Motor neuron (in vitro differentiated cells): ENCODE measurements around the gene CD2BP2. TPM values are rescaled to one million over a fixed set of nuclear protein-coding genes. Genes with fewer than 3 reads are reported as not detected.

Source experiments
- ATAC-seq, 8 experiments: fragments of 200-7000 bp; cut with Tn5 transposase; replicated peaks in 6 of 8; 2 replicates each; pipeline ENCODE4 v1.8.0; 2021; ENCODE audit warnings: mild to moderate bottlenecking in 8 of 8, moderate library complexity in 8 of 8
- H3K27ac ChIP-seq, 2 donors: fragments of 250-450 bp; sonication (Bioruptor Pico); 2 replicates each; pipeline ENCODE4 v1.9.0; 2021; ENCODE audit warnings: antibody characterized with exemption in 2 of 2, mild to moderate bottlenecking in 2 of 2, moderate library complexity in 1 of 2
- H3K4me1 ChIP-seq, 2 donors: fragments of 250-450 bp; sonication (Bioruptor Pico); replicated peaks in 1 of 2; 2 replicates each; pipeline ENCODE4 v1.6.1; 2021; ENCODE audit warnings: antibody characterized with exemption in 2 of 2, mild to moderate bottlenecking in 2 of 2, moderate library complexity in 1 of 2
- H3K4me3 ChIP-seq, 5 donors: fragments of 250-450 bp; sonication (Bioruptor Pico); 2 replicates each; pipeline ENCODE4 v1.9.0; 2021; ENCODE audit warnings: antibody characterized with exemption in 5 of 5, mild to moderate bottlenecking in 5 of 5, moderate library complexity in 4 of 5
- WGBS, 10 experiments: fragments of 450-650 bp; shearing (Covaris generic); methylation state at CpG; one replicate each; pipeline ENCODE4 v1.0.0; 2022; 5-methylcytosine and 5-hydroxymethylcytosine counted together
- in situ Hi-C, 9 experiments: fragments of 400-800 bp; cut with MboI; loops; one replicate each; pipeline ENCODE4 v1.15.0; 2021; ENCODE audit warnings: low sequenced_read_pairs in 9 of 9, low pct_unique_long_range_greater_than_20kb in 2 of 9; ENCODE audit not compliant: unreplicated experiment in 9 of 9
- total RNA-seq, 8 experiments: library from RNA; unstranded; fragments of 300-600 nt; gene quantifications; 2 replicates each; pipeline versions ENCODE4 v1.2.3 to v1.2.4, GENCODE V29; 2022

Gene CD2BP2
- total RNA-seq, 8 experiments from 2014 or later = 36.3 to 60.7 (median 44.6) TPM

DNA sequence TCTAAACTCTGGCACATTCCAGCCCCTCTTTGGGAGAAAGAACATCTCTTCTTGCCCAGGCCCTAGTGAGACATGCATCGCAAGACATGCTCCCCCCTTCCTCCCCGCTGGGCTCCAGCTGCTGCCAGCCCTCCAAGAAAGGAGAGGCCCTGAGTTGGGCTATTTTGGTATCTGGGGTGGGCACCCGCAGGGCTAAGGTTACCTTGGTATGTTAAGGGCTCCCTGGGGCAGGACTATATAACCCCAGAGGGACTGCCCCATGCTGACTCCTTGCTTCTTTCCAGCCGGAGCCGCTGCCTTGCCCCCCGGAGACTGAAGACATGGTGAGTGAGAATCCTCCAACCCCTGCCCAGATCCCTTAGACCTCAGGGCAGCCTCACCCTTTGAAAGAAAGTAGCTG, 19.4 kb upstream of the CD2BP2 start, which contains the start of gene MYL11:
MYL11 (plus strand) TSS at position 265 of the 400 bp plus-strand sequence; CDS start at position 321, 56 bp downstream.
- no peak within 1 kb of the TSS for H3K4me3 ChIP-seq
- no peak within 1 kb of the TSS for H3K27ac ChIP-seq
- ATAC-seq = no peak
- 70 to 96% (median 76%) methylated on average over 1 to 5 of the region's 6 CpGs; no CpG with 5 or more reads in 4 of the 10 experiments for WGBS, 10 experiments
- in situ Hi-C loops = no loop called here
- H3K4me1 ChIP-seq = peaks cover 16 to 19% of the 10 kb centered on the region in 2 donors

DNA sequence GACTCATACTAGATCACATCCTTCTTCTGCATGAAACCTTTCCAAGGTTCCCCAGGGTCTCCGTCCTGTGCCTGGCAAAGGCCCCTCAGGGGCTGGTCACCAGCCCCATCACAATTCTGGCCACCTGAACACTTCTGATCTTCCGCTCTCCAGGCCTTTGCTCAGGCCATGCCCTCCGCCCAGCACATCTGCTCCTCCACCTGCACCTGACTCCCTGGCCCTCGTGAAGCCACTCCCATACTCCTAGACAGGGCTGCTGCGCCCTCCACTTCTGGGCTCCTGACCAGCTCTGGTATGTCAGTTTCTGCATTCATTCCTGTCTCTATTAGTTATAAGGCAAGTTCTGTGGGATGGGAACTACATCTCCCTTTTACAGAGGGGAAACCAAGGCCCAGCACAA, 17.6 kb upstream of the CD2BP2 start:
- no peak for ATAC-seq
- WGBS, 10 experiments = 30 to 90% (median 83%) methylated on average over 2 to 4 of the region's 5 CpGs; no CpG with 5 or more reads in 5 of the 10 experiments
- H3K4me3 ChIP-seq = no peak overlapping the region
- H3K4me1 ChIP-seq = peaks cover 18 to 22% of the 10 kb centered on the region in 2 donors
- H3K27ac ChIP-seq = no peak overlapping the region
- in situ Hi-C loops = no loop called here

DNA sequence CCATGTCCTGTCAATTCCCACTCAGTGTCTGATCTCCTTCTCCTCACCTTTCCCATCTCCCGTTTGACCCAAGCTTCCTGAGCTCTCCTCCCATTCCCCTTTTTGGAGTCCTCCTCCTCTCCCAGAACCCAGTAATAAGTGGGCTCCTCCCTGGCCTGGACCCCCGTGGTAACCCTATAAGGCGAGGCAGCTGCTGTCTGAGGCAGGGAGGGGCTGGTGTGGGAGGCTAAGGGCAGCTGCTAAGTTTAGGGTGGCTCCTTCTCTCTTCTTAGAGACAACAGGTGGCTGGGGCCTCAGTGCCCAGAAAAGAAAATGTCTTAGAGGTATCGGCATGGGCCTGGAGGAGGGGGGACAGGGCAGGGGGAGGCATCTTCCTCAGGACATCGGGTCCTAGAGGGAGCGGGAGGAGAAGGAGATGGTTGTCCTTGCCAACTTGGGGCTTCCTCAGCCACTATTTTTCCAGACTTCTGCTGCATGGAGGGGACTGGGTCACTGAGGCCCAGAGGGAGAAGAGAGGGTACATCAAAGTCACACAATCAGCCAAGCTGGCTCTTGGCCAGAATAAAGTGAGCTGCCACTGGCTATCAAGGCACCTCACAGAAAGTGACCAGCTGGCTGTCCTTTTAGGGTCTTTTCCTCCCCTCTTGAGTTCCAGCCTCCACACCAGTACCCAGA, 17.1 kb upstream of the CD2BP2 start:
- 0 to 100% (median 69%) methylated on average over 1 to 4 of the region's 6 CpGs; no CpG with 5 or more reads in 4 of the 10 experiments for WGBS, 10 experiments
- ATAC-seq = no peak
- Histone ChIP-seq H3K4me3 (no peak overlapping the region), H3K4me1 (peaks cover 17 to 20% of the 10 kb centered on the region in 2 donors), H3K27ac (peak overlapping the region in 1 of 2 donors; percentile 90)
- in situ Hi-C loops = no loop called here

DNA sequence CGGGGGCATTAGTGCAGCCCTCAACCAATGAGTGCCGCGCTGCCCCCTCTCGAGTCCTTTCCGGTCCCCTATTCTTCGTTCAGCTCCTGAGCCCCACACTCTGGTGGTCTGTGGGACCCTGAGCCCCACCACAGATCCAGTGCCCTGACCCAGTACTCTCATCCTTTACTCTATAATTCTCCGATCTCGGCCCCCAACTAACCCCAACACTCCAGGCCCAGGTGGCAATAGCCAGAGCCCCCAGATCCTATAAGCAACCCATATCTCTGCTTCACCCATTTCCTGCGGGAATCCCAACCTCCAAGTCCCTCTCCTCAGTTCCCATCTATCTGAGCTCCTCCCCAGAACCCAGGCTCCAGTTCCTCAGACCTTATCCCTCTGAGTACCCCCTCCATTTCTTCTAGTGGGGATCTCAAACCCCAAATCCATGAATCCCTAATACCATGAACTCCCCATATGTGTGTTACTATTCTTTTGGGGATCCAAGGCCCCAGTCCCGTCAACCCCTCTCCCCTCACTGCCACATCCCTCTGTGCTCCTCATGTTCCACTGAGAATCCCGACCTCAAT, 16.2 kb upstream of the CD2BP2 start:
- 0 to 100% (median 46%) methylated on average over 1 to 7 of the region's 11 CpGs; no CpG with 5 or more reads in 4 of the 10 experiments for whole genome bisulfite sequencing, 10 experiments
- peaks cover 14 to 19% of the 10 kb centered on the region in 2 donors for H3K4me1 ChIP-seq
- H3K27ac ChIP-seq = peak overlapping the region; percentile 90 to 93
- ATAC-seq = no peak
- peak overlapping the region; percentile 29 to 36 (median 35) for H3K4me3 ChIP-seq
- in situ Hi-C loops = no loop called here

DNA sequence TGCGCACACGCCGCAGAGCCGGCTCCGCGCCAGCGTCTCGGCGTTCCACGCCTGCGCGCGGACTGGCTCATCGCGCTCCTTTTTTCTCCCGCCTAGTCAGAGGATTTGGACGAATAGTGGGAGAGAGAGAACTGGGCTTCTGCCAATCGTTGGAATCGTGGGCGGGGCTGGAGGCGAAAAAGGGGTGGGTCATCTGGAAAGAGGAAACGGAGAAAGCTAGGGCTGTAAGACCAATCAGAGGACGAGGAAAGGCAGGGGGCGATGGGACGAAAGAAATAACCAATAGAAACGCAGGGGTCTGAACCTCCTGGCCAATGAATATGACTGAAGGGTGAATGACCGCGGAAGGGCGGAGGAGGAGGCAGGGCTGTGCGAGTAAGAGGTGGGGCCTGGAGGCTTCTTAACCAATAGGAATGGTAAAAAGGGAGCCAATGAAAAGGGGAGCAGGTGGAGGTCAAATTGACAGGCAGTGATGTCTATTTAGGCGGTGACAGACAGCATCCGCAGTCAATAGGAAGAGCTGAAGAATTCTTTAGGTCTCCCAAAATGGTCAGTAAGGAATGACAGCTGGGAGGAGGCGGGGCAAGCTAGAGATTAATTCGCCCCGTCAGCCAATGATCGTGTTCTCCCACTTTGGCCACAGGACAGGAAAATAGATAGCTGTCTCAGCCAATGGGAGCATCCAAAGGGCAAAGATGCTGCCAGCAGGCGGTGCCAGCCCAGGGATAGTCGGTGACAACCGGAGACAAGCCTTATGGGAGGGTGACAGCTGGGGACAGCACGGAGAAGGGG, 15.5 kb upstream of the CD2BP2 start, which contains the start of gene TBC1D10B:
TBC1D10B (minus strand) TSS at position 39 of the 792 bp plus-strand sequence. CDS start 311 bp downstream, outside the sequence.
- Histone ChIP-seq H3K27ac (peak within 1 kb of the TSS; percentile 91 to 93), H3K4me1 (peaks cover 14 to 19% of the 10 kb centered on the region in 2 donors), H3K4me3 (peak within 1 kb of the TSS; percentile 49 to 95 (median 82))
- WGBS, 10 experiments = 0 to 1% (median 0%) methylated on average over 2 to 15 of the region's 40 CpGs; no CpG with 5 or more reads in 2 of the 10 experiments
- in situ Hi-C loops = no loop called here
- peak; percentile 83 to 88 (median 84) for ATAC-seq

DNA sequence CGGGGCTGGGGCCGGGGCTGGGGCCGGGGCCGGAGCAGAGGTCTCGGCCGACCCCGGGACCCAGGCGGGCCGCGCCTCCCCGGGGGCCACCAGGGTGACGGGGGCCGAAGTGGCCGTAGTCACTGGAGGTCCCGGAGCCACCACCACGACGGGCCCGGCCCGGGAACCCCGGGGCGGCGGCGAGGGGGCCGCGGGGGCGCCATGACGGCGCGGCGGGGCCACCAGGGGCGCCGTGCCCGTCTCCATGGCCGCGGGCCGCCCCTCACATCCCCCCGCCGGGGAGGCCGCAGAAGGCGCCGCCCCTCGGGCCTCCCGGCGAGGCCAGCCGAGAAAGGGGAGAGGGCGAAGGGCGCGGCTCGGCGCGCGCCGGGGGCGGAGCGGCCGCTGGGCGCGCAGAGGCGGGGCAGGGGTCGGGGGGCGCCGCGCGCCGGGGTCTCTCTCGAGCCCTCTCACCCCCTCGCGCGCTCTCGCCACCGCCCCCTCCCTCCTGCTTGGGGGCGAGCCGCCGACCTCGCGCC, 14.9 kb upstream of the CD2BP2 start:
- ATAC-seq = peak in 3 of 8 experiments; percentile 4 to 21 (median 5)
- Histone ChIP-seq H3K4me3 (peak overlapping the region; percentile 49 to 95 (median 82)), H3K4me1 (peaks cover 14 to 19% of the 10 kb centered on the region in 2 donors), H3K27ac (peak overlapping the region; percentile 83 to 91)
- in situ Hi-C loops = no loop called here
- WGBS, 10 experiments = no CpG with 5 or more reads among the region's 76 CpGs

DNA sequence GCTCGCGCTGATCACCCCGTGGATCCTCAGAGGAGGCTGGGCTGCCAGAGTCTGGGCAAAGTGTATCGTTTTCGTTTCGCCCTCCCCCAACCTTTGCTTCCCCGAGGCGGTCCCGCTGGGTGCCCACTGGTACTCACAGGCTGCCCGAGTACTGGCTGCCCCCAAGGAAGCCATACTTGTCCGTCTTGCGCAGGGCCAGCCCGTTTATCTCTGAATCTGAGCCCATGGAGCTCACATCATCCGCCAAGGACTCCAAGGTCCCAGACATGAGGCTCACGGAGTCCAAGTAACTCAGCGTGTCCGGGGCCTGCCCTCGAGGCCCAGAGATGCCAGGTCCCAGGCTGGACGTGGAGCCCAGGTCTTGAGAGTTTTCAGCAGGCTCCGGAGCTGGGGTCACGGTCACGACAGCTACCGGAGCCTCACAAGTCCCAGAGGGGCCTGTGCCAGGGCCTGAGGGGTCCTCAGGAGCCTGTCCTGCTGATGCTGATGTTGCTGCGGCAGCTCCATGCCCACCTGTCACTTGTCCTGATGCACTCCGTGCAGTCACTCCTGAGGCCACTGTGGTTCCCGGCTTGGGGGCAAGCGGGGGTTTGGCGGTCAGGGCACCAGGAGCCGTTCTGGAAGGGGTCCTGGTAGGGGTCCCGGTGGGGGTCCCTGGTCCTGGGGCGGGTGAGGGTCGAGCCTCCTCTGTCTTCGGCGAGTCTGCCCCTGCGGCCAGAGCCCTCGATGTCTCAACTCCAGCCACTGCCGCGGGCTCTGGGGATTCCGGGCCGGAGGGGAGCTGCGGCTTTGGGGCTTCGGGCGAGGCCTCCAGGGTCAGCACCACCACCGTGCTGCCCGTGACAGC, 14.2 kb upstream of the CD2BP2 start:
- ATAC-seq = no peak
- 0 to 40% (median 0%) methylated on average over 1 to 13 of the region's 45 CpGs; no CpG with 5 or more reads in 5 of the 10 experiments for WGBS, 10 experiments
- H3K4me3 ChIP-seq = peak overlapping the region; percentile 49 to 95 (median 82)
- in situ Hi-C loops = no loop called here
- peaks cover 14 to 19% of the 10 kb centered on the region in 2 donors for H3K4me1 ChIP-seq
- H3K27ac ChIP-seq = peak overlapping the region; percentile 83 to 91

DNA sequence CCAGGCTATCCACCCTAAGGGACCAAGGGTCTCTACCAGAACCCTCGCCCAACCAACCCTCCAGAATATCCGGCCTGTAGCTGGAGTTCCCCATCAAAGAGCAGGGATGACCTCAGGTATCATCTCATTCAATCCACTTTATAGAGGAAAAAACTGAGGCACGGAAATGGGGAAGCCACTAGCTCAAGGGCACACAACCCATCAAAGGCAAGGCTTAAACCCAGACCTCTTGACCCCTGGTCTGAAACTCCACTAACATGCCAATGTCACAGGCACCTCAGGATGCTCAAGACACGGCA, 13.6 kb upstream of the CD2BP2 start:
- peaks cover 14 to 19% of the 10 kb centered on the region in 2 donors for H3K4me1 ChIP-seq
- ATAC-seq = no peak
- 0 to 43% (median 25%) methylated on average over 2 to 3 of the region's 4 CpGs; no CpG with 5 or more reads in 7 of the 10 experiments for WGBS, 10 experiments
- in situ Hi-C loops = no loop called here
- H3K4me3 ChIP-seq = peak overlapping the region; percentile 49 to 95 (median 82)
- no peak overlapping the region for H3K27ac ChIP-seq

DNA sequence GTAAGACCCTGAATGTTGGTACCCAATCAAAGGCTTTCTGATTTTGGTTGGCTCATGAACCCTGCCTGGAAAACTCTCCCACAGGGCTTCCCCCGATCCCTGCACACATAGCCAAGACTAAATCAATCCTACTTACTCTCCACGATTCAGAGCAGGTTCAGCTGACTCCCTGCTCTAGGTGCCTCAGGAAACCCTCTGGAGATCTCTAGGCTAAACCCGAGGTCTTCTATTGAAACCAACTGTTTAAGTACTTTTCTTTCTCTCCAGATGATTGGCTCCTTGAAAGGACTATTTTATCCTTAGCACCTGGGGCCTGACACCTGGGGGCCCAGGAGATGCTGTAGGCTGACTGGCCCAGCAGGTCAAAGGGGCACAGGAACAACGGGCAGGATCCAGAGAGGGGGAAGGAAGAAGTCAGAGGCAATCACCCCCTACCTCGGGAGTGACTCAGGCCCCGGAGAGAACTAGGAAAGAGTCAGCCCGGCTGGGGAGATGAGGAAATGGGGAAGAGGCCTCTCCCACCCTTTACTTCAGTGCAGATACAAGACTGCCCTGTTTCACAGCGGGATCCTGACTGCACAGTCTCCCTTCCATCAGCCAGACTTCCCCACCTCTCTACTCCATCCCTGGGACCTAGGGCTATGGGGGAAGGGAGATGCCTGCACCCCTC, 13.1 kb upstream of the CD2BP2 start:
- ATAC-seq = no peak
- Histone ChIP-seq H3K4me1 (peaks cover 14 to 19% of the 10 kb centered on the region in 2 donors), H3K27ac (no peak overlapping the region), H3K4me3 (peak overlapping the region; percentile 49 to 95 (median 82))
- in situ Hi-C loops = no loop called here
- WGBS, 10 experiments = 0 to 37% (median 8%) methylated on average over 1 to 7 of the region's 8 CpGs; no CpG with 5 or more reads in 4 of the 10 experiments

DNA sequence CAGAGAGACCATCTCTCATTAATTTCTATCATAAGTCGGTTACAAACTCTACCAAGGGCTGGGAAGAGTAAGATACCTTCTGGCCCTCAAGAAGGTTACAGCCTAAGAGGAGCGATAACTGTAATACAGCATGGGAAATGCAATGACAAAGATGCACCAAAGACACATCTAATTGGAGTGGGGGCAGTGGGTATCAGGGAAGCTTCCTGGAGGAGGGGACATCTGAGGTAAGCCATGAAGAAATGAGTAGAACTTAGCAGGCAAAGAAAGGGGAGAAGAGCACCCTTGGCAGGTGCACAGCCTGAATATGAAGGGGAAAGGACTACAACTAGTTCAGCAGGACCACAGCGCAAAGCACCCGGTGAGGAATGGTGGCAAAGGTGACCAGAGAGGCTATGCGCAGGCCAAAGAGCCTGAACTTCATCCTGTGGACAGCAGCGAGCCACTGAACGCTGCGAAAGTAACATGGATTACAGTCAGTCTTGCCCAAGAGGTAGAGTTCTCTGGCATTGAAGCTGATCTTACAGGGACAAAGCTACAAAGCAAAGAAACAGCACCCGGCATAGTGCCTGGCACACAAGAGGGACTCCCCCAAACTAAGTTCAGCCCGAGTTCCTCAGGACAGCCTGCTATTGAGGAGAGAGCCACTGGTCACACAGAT, 12.4 kb upstream of the CD2BP2 start:
- in situ Hi-C loops = no loop called here
- Histone ChIP-seq H3K4me1 (peaks cover 14 to 19% of the 10 kb centered on the region in 2 donors), H3K27ac (no peak overlapping the region), H3K4me3 (peak overlapping the region; percentile 49 to 95 (median 82))
- ATAC-seq = no peak
- 60 to 100% (median 86%) methylated on average over 1 to 8 of the region's 10 CpGs; no CpG with 5 or more reads in 1 of the 10 experiments for WGBS, 10 experiments

DNA sequence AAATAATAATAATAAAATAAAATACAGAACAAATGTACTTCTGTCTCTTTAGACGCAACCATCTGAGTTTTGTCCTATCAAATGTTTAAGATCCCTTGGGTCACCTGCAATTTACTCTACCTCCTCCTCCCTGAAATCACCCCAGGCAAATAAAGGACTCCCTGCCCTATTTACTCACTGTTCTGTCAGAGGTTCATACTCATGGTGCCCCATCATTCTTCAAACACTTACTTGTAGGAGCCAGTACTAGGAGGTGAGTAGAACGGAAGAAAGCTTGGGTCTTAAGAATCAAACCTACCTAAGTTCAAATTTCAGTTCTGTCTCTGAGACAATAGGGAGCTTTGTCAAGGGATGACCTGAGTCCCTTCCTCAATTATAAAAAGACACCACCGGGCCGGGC, 11.4 kb upstream of the CD2BP2 start:
- ATAC-seq = no peak
- Histone ChIP-seq H3K4me1 (peaks cover 10 to 14% of the 10 kb centered on the region in 2 donors), H3K4me3 (no peak overlapping the region), H3K27ac (no peak overlapping the region)
- WGBS, 10 experiments = 52 to 100% (median 83%) methylated on average over 1 to 4 of the region's 4 CpGs; no CpG with 5 or more reads in 1 of the 10 experiments
- in situ Hi-C loops = no loop called here
